ENCODE results near the gene F8. TPM values are rescaled to one million over a fixed set of nuclear protein-coding genes. Genes with fewer than 3 reads are reported as not detected.

Gene F8
- total and polyA plus RNA-seq, 9 of the 15 experiments (the other 6 are each of a cell fraction or from before 2014, with no cell fraction given), result 0.41 to 3.8 (median 0.91) TPM

DNA sequence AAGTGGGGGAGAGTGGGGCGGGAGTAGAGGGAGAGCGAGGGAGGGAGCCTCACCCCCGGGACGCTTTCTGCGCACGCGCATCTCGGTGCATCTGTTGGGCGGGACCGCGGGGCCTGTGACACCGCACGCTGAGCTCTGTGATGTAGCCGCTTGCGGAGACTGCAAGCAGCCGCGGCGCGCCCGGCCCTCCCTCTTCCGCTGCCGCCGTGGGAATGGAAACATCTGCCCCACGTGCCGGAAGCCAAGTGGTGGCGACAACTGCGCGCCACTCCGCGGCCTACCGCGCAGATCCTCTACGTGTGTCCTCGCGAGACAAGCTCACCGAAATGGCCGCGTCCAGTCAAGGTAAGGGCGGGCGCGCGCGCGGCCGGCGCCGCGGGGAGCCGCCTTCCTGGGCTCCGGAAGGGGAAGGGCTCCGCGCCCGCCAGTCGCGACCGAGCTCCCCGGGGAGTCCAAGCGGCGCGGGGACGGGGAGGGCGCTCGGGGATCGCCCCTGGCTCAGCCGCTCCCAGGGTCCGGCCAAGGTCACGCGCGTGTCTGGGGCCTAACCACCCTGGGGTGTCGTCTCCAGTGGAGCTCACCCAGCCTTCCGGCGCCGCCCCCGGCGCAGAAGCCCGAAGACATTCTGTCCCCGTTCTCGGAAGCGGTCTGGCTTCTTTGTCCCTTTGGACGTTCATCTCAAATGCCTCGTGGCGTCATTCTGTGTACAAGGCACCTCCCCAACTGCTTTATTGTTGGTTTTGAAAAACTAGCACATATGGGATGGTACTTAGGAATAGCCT lies 4.4 kb upstream of the F8 start, which contains the start of gene FUNDC2 (continued):
- TF ChIP-seq, protein P1, sequence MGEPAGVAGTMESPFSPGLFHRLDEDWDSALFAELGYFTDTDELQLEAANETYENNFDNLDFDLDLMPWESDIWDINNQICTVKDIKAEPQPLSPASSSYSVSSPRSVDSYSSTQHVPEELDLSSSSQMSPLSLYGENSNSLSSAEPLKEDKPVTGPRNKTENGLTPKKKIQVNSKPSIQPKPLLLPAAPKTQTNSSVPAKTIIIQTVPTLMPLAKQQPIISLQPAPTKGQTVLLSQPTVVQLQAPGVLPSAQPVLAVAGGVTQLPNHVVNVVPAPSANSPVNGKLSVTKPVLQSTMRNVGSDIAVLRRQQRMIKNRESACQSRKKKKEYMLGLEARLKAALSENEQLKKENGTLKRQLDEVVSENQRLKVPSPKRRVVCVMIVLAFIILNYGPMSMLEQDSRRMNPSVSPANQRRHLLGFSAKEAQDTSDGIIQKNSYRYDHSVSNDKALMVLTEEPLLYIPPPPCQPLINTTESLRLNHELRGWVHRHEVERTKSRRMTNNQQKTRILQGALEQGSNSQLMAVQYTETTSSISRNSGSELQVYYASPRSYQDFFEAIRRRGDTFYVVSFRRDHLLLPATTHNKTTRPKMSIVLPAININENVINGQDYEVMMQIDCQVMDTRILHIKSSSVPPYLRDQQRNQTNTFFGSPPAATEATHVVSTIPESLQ (CRISPR knock-in tag; IDR thresholded peaks at IDR 0.05), result no peak
- TF ChIP-seq ZKSCAN1 (IDR thresholded peaks at IDR 0.05; ENCODE audit: low read depth, low read length) (no peak), FOXJ2 (tag; IDR thresholded peaks at IDR 0.05) (no peak), SMARCB1 (IDR thresholded peaks at IDR 0.05; ENCODE audit: insufficient read length, low read depth) (no peak), SUPT5H (IDR thresholded peaks at IDR 0.05) (peak; percentile 76), ZBTB8A (IDR thresholded peaks at IDR 0.05; ENCODE audit: partially characterized antibody) (no peak), PHB (CRISPR knock-in tag; IDR thresholded peaks at IDR 0.05) (no peak), PHTF2 (CRISPR knock-in tag; IDR thresholded peaks at IDR 0.05) (no peak), XRCC3 (IDR thresholded peaks at IDR 0.05) (no peak)
- TF ChIP-seq, protein P2, sequence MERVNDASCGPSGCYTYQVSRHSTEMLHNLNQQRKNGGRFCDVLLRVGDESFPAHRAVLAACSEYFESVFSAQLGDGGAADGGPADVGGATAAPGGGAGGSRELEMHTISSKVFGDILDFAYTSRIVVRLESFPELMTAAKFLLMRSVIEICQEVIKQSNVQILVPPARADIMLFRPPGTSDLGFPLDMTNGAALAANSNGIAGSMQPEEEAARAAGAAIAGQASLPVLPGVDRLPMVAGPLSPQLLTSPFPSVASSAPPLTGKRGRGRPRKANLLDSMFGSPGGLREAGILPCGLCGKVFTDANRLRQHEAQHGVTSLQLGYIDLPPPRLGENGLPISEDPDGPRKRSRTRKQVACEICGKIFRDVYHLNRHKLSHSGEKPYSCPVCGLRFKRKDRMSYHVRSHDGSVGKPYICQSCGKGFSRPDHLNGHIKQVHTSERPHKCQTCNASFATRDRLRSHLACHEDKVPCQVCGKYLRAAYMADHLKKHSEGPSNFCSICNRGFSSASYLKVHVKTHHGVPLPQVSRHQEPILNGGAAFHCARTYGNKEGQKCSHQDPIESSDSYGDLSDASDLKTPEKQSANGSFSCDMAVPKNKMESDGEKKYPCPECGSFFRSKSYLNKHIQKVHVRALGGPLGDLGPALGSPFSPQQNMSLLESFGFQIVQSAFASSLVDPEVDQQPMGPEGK (CRISPR knock-in tag; IDR thresholded peaks at IDR 0.05; ENCODE audit: borderline replicate concordance), result no peak
- TF ChIP-seq, protein P3, sequence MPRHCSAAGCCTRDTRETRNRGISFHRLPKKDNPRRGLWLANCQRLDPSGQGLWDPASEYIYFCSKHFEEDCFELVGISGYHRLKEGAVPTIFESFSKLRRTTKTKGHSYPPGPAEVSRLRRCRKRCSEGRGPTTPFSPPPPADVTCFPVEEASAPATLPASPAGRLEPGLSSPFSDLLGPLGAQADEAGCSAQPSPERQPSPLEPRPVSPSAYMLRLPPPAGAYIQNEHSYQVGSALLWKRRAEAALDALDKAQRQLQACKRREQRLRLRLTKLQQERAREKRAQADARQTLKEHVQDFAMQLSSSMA (CRISPR knock-in tag; IDR thresholded peaks at IDR 0.05), result no peak
- TF ChIP-seq, protein P4, sequence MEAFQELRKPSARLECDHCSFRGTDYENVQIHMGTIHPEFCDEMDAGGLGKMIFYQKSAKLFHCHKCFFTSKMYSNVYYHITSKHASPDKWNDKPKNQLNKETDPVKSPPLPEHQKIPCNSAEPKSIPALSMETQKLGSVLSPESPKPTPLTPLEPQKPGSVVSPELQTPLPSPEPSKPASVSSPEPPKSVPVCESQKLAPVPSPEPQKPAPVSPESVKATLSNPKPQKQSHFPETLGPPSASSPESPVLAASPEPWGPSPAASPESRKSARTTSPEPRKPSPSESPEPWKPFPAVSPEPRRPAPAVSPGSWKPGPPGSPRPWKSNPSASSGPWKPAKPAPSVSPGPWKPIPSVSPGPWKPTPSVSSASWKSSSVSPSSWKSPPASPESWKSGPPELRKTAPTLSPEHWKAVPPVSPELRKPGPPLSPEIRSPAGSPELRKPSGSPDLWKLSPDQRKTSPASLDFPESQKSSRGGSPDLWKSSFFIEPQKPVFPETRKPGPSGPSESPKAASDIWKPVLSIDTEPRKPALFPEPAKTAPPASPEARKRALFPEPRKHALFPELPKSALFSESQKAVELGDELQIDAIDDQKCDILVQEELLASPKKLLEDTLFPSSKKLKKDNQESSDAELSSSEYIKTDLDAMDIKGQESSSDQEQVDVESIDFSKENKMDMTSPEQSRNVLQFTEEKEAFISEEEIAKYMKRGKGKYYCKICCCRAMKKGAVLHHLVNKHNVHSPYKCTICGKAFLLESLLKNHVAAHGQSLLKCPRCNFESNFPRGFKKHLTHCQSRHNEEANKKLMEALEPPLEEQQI (IDR thresholded peaks at IDR 0.05), result no peak
- TF ChIP-seq, protein P5, sequence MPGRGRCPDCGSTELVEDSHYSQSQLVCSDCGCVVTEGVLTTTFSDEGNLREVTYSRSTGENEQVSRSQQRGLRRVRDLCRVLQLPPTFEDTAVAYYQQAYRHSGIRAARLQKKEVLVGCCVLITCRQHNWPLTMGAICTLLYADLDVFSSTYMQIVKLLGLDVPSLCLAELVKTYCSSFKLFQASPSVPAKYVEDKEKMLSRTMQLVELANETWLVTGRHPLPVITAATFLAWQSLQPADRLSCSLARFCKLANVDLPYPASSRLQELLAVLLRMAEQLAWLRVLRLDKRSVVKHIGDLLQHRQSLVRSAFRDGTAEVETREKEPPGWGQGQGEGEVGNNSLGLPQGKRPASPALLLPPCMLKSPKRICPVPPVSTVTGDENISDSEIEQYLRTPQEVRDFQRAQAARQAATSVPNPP (IDR thresholded peaks at IDR 0.05; ENCODE audit: borderline replicate concordance, insufficient read depth, insufficient read length), result no peak
- TF ChIP-seq, protein P6, sequence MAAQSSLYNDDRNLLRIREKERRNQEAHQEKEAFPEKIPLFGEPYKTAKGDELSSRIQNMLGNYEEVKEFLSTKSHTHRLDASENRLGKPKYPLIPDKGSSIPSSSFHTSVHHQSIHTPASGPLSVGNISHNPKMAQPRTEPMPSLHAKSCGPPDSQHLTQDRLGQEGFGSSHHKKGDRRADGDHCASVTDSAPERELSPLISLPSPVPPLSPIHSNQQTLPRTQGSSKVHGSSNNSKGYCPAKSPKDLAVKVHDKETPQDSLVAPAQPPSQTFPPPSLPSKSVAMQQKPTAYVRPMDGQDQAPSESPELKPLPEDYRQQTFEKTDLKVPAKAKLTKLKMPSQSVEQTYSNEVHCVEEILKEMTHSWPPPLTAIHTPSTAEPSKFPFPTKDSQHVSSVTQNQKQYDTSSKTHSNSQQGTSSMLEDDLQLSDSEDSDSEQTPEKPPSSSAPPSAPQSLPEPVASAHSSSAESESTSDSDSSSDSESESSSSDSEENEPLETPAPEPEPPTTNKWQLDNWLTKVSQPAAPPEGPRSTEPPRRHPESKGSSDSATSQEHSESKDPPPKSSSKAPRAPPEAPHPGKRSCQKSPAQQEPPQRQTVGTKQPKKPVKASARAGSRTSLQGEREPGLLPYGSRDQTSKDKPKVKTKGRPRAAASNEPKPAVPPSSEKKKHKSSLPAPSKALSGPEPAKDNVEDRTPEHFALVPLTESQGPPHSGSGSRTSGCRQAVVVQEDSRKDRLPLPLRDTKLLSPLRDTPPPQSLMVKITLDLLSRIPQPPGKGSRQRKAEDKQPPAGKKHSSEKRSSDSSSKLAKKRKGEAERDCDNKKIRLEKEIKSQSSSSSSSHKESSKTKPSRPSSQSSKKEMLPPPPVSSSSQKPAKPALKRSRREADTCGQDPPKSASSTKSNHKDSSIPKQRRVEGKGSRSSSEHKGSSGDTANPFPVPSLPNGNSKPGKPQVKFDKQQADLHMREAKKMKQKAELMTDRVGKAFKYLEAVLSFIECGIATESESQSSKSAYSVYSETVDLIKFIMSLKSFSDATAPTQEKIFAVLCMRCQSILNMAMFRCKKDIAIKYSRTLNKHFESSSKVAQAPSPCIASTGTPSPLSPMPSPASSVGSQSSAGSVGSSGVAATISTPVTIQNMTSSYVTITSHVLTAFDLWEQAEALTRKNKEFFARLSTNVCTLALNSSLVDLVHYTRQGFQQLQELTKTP (IDR thresholded peaks at IDR 0.05; ENCODE audit: low read depth in 1 of 2, partially characterized antibody in 2 of 2), result no peak

Measured in K562 (cell line).